Measurements from ENCODE around the gene STC2. TPM values are rescaled to one million over a fixed set of nuclear protein-coding genes. Genes with fewer than 3 reads are reported as not detected.

The STC2 gene
- total and polyA plus RNA-seq, 2 of the 8 experiments (the other 6 are each of a cell fraction or from before 2014, with no cell fraction given), result 26.4 to 53.1 TPM

GRCh38 chr5:173327948-173328843 lies at the start of gene STC2 (continued):
- TF ChIP-seq SIRT6 (IDR thresholded peaks at IDR 0.05; ENCODE audit: low read length) (no peak), POLR2AphosphoS5 (IDR thresholded peaks at IDR 0.05; ENCODE audit: low read depth, low read length) (peak; percentile 92)
